Transverse colon (tissue), 3 donors: ENCODE results near the gene SPDL1.

Source experiments
- CTCF ChIP-seq, 5 experiments: fragments of 200-600 bp in 3 of 5; fragments of 450-650 bp in 2 of 5; sonication (generic) in 3 of 5; IDR thresholded peaks; 1 replicate in 2 of 5; 2 replicates in 3 of 5; pipeline ENCODE4 v1.5.1; 2016 to 2017; ENCODE audit warnings: antibody characterized with exemption in 5 of 5, inconsistent platforms in 3 of 5, mild to moderate bottlenecking in 2 of 5, moderate library complexity in 1 of 5
- POLR2A ChIP-seq: fragments of 450-650 bp; IDR thresholded peaks from one replicate; pipeline ENCODE4 v1.6.1; 2016; ENCODE audit warnings: antibody characterized with exemption, mild to moderate bottlenecking, moderate library complexity

GRCh38 chr5:169636477-169637084 is 53.0 kb downstream of the SPDL1 start:
- TF ChIP-seq CTCF (IDR thresholded peaks at IDR 0.05) (no peak), POLR2A (no peak)
